HG03196 (cell line): ENCODE data around the gene BIRC5.

Source experiments
- ATAC-seq: cut with Tn5 transposase; IDR thresholded peaks from one replicate; pipeline ENCODE4 v1.9.1; 2021; ENCODE audit not compliant: unreplicated experiment

The BIRC5 gene

GRCh38 chr17:78271419-78272170 lies 57.5 kb downstream of the BIRC5 start:
- no peak for ATAC-seq

GRCh38 chr17:78272181-78272913 lies 58.3 kb downstream of the BIRC5 start:
- no peak for ATAC-seq

GRCh38 chr17:78272914-78273258 lies 58.8 kb downstream of the BIRC5 start:
- no peak for ATAC-seq

DNA sequence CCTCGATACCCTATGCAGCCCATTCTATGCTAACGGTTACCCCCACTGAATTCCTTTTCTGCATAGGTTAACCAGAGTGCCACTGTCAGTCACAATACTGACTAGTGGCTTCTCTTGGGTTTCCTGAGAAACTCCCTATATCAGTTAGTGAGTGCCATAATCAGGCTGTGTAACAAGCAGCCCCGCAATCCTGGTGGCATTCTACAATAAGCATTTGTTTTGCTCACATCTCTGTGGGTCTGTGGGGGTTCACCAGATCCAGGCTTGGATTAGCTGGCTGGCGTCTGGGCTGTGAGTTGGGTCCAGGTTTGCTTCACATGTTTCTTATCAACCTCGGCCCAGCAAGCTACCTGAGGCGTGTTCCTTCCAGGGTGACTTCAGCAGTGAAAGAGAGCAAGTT lies 59.8 kb downstream of the BIRC5 start:
- no peak for ATAC-seq
